ENCODE results near the gene PCGF5. TPM values are rescaled to one million over a fixed set of nuclear protein-coding genes. Genes with fewer than 3 reads are reported as not detected.

PCGF5 gene
- total and polyA plus RNA-seq, 2 experiments from 2014 or later = 7.7 to 8.7 TPM

DNA sequence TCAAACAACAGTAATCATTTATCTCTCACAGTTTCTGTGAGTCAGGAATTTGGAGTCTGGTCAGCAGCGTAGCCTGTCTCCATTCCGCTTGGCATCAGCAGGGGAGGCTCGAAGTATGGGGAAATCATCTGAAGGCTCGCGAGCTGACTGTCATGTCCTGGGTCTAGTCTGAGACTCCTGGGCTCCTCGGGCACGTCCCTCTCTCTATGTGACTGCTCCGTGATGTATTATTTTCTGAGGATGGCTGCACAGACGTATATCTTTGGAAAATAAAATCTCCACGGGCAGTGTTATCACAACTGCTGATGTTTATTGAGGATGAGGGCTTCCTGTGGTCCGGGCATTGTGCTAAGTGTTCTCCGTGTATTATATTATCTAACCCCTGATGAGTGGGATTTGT is 23.3 kb upstream of the PCGF5 start:
- H3K27me3 Mint-ChIP-seq (ENCODE audit: insufficient read depth, low read depth, poor library complexity) = peaks cover 1% of the 10 kb centered on the region
- no peak overlapping the region for H2AFZ ChIP-seq
- H3K27me3 ChIP-seq (ENCODE audit: insufficient read depth) = no peaks in the 10 kb centered on the region
- H3K36me3 Mint-ChIP-seq (ENCODE audit: low read depth) = no peaks in the 10 kb centered on the region
- H3K79me2 ChIP-seq (replicated peaks; ENCODE audit: insufficient read depth) = no peaks in the 10 kb centered on the region
- no peak for TF ChIP-seq ZNF114 (CRISPR knock-in tag; IDR thresholded peaks at IDR 0.05)
- no peak for TF ChIP-seq STAT1 (IDR thresholded peaks at IDR 0.05; ENCODE audit: unreplicated experiment)
- TF ChIP-seq, protein P1, sequence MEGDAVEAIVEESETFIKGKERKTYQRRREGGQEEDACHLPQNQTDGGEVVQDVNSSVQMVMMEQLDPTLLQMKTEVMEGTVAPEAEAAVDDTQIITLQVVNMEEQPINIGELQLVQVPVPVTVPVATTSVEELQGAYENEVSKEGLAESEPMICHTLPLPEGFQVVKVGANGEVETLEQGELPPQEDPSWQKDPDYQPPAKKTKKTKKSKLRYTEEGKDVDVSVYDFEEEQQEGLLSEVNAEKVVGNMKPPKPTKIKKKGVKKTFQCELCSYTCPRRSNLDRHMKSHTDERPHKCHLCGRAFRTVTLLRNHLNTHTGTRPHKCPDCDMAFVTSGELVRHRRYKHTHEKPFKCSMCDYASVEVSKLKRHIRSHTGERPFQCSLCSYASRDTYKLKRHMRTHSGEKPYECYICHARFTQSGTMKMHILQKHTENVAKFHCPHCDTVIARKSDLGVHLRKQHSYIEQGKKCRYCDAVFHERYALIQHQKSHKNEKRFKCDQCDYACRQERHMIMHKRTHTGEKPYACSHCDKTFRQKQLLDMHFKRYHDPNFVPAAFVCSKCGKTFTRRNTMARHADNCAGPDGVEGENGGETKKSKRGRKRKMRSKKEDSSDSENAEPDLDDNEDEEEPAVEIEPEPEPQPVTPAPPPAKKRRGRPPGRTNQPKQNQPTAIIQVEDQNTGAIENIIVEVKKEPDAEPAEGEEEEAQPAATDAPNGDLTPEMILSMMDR (conservative IDR thresholded peaks at IDR 0.05; ENCODE audit: low read depth in 2 of 2) = no peak
- TF ChIP-seq JUNB (IDR thresholded peaks at IDR 0.05; ENCODE audit: unreplicated experiment) = no peak
- TF ChIP-seq POLR2AphosphoS5 (IDR thresholded peaks at IDR 0.05; ENCODE audit: low read depth) = no peak
- no peak for TF ChIP-seq NANOG (IDR thresholded peaks at IDR 0.05; ENCODE audit: borderline replicate concordance)
- no peak for TF ChIP-seq EZH2phosphoT487 (IDR thresholded peaks at IDR 0.05; ENCODE audit: unreplicated experiment)
- TF ChIP-seq, protein P2, sequence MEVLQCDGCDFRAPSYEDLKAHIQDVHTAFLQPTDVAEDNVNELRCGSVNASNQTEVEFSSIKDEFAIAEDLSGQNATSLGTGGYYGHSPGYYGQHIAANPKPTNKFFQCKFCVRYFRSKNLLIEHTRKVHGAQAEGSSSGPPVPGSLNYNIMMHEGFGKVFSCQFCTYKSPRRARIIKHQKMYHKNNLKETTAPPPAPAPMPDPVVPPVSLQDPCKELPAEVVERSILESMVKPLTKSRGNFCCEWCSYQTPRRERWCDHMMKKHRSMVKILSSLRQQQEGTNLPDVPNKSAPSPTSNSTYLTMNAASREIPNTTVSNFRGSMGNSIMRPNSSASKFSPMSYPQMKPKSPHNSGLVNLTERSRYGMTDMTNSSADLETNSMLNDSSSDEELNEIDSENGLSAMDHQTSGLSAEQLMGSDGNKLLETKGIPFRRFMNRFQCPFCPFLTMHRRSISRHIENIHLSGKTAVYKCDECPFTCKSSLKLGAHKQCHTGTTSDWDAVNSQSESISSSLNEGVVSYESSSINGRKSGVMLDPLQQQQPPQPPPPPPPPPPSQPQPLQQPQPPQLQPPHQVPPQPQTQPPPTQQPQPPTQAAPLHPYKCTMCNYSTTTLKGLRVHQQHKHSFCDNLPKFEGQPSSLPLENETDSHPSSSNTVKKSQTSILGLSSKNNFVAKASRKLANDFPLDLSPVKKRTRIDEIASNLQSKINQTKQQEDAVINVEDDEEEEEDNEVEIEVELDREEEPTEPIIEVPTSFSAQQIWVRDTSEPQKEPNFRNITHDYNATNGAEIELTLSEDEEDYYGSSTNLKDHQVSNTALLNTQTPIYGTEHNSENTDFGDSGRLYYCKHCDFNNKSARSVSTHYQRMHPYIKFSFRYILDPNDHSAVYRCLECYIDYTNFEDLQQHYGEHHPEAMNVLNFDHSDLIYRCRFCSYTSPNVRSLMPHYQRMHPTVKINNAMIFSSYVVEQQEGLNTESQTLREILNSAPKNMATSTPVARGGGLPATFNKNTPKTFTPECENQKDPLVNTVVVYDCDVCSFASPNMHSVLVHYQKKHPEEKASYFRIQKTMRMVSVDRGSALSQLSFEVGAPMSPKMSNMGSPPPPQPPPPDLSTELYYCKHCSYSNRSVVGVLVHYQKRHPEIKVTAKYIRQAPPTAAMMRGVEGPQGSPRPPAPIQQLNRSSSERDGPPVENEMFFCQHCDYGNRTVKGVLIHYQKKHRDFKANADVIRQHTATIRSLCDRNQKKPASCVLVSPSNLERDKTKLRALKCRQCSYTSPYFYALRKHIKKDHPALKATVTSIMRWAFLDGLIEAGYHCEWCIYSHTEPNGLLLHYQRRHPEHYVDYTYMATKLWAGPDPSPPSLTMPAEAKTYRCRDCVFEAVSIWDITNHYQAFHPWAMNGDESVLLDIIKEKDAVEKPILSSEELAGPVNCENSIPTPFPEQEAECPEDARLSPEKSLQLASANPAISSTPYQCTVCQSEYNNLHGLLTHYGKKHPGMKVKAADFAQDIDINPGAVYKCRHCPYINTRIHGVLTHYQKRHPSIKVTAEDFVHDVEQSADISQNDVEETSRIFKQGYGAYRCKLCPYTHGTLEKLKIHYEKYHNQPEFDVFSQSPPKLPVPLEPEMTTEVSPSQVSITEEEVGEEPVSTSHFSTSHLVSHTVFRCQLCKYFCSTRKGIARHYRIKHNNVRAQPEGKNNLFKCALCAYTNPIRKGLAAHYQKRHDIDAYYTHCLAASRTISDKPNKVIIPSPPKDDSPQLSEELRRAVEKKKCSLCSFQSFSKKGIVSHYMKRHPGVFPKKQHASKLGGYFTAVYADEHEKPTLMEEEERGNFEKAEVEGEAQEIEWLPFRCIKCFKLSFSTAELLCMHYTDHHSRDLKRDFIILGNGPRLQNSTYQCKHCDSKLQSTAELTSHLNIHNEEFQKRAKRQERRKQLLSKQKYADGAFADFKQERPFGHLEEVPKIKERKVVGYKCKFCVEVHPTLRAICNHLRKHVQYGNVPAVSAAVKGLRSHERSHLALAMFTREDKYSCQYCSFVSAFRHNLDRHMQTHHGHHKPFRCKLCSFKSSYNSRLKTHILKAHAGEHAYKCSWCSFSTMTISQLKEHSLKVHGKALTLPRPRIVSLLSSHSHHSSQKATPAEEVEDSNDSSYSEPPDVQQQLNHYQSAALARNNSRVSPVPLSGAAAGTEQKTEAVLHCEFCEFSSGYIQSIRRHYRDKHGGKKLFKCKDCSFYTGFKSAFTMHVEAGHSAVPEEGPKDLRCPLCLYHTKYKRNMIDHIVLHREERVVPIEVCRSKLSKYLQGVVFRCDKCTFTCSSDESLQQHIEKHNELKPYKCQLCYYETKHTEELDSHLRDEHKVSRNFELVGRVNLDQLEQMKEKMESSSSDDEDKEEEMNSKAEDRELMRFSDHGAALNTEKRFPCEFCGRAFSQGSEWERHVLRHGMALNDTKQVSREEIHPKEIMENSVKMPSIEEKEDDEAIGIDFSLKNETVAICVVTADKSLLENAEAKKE (CRISPR knock-in tag; IDR thresholded peaks at IDR 0.05) = no peak
- TF ChIP-seq ZNF331 (CRISPR knock-in tag; IDR thresholded peaks at IDR 0.05; ENCODE audit: low read depth) = no peak
- TF ChIP-seq, protein P3, sequence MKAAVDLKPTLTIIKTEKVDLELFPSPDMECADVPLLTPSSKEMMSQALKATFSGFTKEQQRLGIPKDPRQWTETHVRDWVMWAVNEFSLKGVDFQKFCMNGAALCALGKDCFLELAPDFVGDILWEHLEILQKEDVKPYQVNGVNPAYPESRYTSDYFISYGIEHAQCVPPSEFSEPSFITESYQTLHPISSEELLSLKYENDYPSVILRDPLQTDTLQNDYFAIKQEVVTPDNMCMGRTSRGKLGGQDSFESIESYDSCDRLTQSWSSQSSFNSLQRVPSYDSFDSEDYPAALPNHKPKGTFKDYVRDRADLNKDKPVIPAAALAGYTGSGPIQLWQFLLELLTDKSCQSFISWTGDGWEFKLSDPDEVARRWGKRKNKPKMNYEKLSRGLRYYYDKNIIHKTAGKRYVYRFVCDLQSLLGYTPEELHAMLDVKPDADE (IDR thresholded peaks at IDR 0.05) = no peak
- DNase-seq (ENCODE audit: low spot score) (no peak), ATAC-seq (no peak)
- H3K36me3 ChIP-seq (ENCODE audit: insufficient read depth) = no peaks in the 10 kb centered on the region
- no peaks in the 10 kb centered on the region for H3K9me3 Mint-ChIP-seq
- no peak overlapping the region for H3K4me3 Mint-ChIP-seq
- no peaks in the 10 kb centered on the region for H3K4me1 Mint-ChIP-seq
- H3K4me3 ChIP-seq = no peak overlapping the region
- no peak overlapping the region for H3K4me2 ChIP-seq
- H4K20me1 ChIP-seq (replicated peaks; ENCODE audit: insufficient read depth) = no peaks in the 10 kb centered on the region
- H3F3A ChIP-seq (replicated peaks; ENCODE audit: low read depth) = no peaks in the 10 kb centered on the region
- H3K27ac Mint-ChIP-seq = no peak overlapping the region
- H3K9me2 ChIP-seq (ENCODE audit: insufficient read depth) = peaks cover 12% of the 10 kb centered on the region; the same call in 1 of the 2 replicates
- no peaks in the 10 kb centered on the region for H3K4me1 ChIP-seq (ENCODE audit: insufficient read depth)
- no peak overlapping the region for H3K27ac ChIP-seq (ENCODE audit: low read depth)

Data from GM23338 (cell line).